Activated CD4-positive, alpha-beta memory T cell treated with anti-CD3 and anti-CD28 coated beads for 36 hours (primary cell): ENCODE results near the gene BAX. TPM values are rescaled to one million over a fixed set of nuclear protein-coding genes. Genes with fewer than 3 reads are reported as not detected.

Experiments
- CTCF ChIA-PET: fragments of 350-600 bp; sonication (Branson Sonifier 250); formaldehyde crosslinking; loops from one replicate; lab custom pipeline; 2021; ENCODE audit warnings: antibody characterized with exemption, inconsistent platforms; lab: Charles Lee
- POLR2A ChIA-PET: fragments of 350-600 bp; sonication (Branson Sonifier 250); formaldehyde crosslinking; loops from one replicate; lab custom pipeline; 2021; ENCODE audit warnings: antibody characterized with exemption; lab: Charles Lee
- DNase-seq: peaks from one replicate; pipeline ENCODE4 v3.0.0-alpha.2; 2020
- H3K27ac Mint-ChIP-seq: one replicate; pipeline ENCODE4 v1.8.0; 2021; ENCODE audit warnings: mixed read lengths
- H3K27me3 Mint-ChIP-seq: one replicate; pipeline ENCODE4 v1.8.0; 2021; ENCODE audit warnings: mixed read lengths
- H3K36me3 Mint-ChIP-seq: one replicate; pipeline ENCODE4 v1.8.0; 2021; ENCODE audit warnings: mixed read lengths
- H3K4me1 Mint-ChIP-seq: one replicate; pipeline ENCODE4 v1.8.0; 2021; ENCODE audit warnings: low read depth, mixed read lengths
- H3K4me3 Mint-ChIP-seq: one replicate; pipeline ENCODE4 v1.8.0; 2021; ENCODE audit warnings: mild to moderate bottlenecking, mixed read lengths
- H3K9me3 Mint-ChIP-seq: one replicate; pipeline ENCODE4 v1.8.0; 2021; ENCODE audit warnings: mixed read lengths
- intact Hi-C: fragments of 100-400 bp; cut with micrococcal nuclease; formaldehyde crosslinking; loops from one replicate; pipeline ENCODE4 v1.15.1; 2023
- total RNA-seq, 2 experiments: library from RNA; stranded (reverse); gene quantifications; one replicate each; pipeline ENCODE4 v1.2.3, GENCODE V29; 2021

Gene BAX
- total RNA-seq, 2 experiments from 2014 or later: 173 to 181 TPM

DNA sequence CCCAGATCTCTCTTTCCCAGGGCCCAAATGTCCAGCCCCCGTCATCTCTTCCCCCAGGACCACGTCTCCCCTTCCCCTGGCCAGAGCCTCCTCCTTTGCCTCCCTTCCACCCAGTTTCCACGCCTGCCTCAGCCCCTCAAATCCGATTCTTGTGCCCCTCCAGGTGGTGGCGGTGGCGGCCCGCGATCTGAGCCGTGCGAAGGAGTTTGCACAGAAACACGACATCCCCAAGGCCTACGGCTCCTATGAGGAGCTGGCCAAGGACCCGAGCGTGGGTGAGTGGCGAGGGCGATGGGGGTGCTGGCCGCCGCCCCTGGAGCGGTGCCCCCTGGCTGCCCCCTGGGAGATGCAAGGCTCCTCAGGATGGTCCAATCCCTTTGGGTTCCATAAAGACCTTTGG is 19.8 kb upstream of the BAX start:
- Mint-ChIP-seq H3K27ac (no peak overlapping the region), H3K4me1 (peaks cover 10% of the 10 kb centered on the region), H3K27me3 (no peaks in the 10 kb centered on the region), H3K36me3 (no peaks in the 10 kb centered on the region), H3K4me3 (no peak overlapping the region), H3K9me3 (no peaks in the 10 kb centered on the region)
- no peak for DNase-seq
- intact Hi-C loops: no loop called here
- POLR2A ChIA-PET: no interaction called here
- CTCF ChIA-PET: no interaction called here

DNA sequence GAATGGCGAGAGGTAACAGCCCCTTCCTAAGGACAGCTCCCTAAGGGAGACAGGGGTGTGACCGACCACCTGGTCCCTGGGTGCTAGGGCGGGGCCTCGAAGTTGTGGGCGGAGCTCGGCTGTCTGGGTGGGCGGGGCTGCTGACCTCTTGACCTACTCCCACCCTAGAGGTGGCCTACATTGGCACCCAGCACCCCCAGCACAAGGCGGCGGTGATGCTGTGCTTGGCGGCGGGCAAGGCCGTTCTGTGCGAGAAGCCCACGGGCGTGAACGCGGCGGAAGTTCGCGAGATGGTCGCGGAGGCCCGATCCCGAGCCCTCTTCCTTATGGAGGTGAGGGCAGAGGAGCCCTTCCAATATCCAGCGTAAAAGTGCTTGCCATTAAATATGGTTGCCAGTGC is 18.8 kb upstream of the BAX start:
- no peak for DNase-seq
- intact Hi-C loops: no loop called here
- Mint-ChIP-seq H3K27ac (no peak overlapping the region), H3K4me3 (no peak overlapping the region), H3K36me3 (peaks cover under 1% of the 10 kb centered on the region), H3K4me1 (peaks cover 10% of the 10 kb centered on the region), H3K27me3 (no peaks in the 10 kb centered on the region), H3K9me3 (peaks cover under 1% of the 10 kb centered on the region)
- CTCF ChIA-PET: no interaction called here
- POLR2A ChIA-PET: no interaction called here

DNA sequence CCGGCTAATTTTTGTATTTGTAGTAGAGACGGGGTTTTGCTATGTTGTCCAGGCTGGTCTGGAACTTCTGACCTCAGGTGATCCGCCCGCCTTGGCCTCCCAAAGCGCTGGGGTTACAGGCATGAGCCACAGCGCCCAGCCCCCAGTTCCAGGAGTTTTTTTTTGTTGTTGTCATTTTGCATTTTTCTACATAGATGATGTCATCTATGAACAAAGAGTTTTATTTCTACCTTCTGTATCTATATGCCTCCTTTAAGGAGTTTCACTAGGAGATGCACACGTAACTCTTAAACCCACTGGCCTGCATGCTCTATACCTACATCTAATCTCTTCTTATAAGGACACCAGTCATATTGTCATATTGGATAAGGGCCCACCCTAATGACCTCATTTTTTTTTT is 16.4 kb upstream of the BAX start:
- ChIA-PET POLR2A (no interaction called here), CTCF (no interaction called here)
- Mint-ChIP-seq H3K36me3 (peaks cover 2% of the 10 kb centered on the region), H3K27ac (no peak overlapping the region), H3K9me3 (peaks cover 4% of the 10 kb centered on the region), H3K4me3 (no peak overlapping the region), H3K4me1 (peaks cover 9% of the 10 kb centered on the region), H3K27me3 (no peaks in the 10 kb centered on the region)
- intact Hi-C loops: no loop called here
- DNase-seq: no peak

DNA sequence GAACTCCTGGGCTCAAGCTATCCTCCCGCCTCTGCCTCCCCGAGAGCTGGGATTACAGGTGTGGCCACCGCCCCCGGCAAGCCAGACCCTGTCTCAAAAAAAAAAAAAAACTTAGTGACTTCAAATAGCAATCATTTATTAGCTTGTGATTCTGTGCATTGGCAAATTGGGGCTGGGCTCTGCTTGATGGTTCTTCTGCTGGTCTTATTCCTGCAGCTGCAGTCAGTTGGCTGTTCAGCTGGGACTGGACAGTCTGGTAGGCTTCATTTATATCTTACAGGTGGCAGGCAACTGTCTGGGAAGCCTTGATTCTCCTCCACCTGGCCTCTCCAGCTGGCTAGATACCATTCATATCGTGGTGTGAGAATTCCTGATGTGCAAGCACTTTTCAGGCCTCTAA is 13.8 kb upstream of the BAX start:
- Mint-ChIP-seq H3K4me1 (no peaks in the 10 kb centered on the region), H3K27me3 (no peaks in the 10 kb centered on the region), H3K9me3 (peaks cover 4% of the 10 kb centered on the region), H3K36me3 (peaks cover 2% of the 10 kb centered on the region), H3K4me3 (no peak overlapping the region), H3K27ac (no peak overlapping the region)
- no peak for DNase-seq
- ChIA-PET POLR2A (no interaction called here), CTCF (interaction anchor here (0.6 to 1.9 kb wide), 2 partner anchors 29 to 153 kb away, joined by 3 to 9 read pairs; no protein-coding TSS in a partner anchor)
- intact Hi-C loops: no loop called here

DNA sequence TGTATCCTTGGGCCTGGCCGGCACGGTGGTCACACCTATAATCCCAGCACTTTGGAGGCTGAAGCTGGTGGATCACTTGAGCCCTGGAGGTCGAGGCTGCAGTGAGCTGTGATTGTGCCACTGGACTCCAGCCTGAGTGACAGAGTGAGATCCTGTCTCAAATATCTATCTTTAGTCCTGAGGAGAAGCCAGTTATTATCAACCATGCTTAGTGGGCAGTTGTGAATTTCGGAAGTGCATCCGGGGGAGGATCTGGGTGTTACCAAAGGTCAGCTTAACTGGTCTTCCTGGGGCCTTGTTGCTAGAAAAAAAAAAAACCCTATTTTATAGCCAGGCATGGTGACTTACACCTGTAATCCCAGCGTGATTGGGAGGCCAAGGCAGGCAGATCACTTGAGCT is 11.6 kb upstream of the BAX start:
- intact Hi-C loops: no loop called here
- Mint-ChIP-seq H3K27me3 (no peaks in the 10 kb centered on the region), H3K36me3 (peaks cover 2% of the 10 kb centered on the region), H3K9me3 (peaks cover 7% of the 10 kb centered on the region), H3K27ac (no peak overlapping the region), H3K4me3 (no peak overlapping the region), H3K4me1 (no peaks in the 10 kb centered on the region)
- ChIA-PET CTCF (interaction anchor here (1.4 kb wide), 1 partner anchor 56 kb away, joined by 4 read pairs; no protein-coding TSS in a partner anchor), POLR2A (no interaction called here)
- DNase-seq: no peak

DNA sequence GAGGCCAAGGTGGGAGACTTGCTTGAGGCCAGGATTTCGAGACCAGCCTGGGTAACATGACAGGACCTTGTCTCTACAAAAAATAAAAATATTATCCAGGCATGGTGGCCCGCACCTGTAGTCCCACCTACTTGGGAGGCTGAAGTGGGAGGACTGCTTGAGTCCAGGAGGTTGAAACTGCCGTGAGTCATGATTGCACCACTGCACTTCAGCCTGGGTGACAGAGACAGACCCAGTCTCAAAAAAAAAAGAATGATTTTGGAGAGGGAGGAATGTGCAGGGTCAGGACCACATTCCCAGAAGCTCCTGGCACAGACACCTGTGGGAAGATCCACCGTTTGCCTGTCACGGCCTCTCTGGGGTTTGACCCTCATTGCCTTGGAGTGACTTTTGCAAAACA is 9.3 kb upstream of the BAX start:
- POLR2A ChIA-PET: no interaction called here
- Mint-ChIP-seq H3K4me3 (no peak overlapping the region), H3K27ac (no peak overlapping the region), H3K4me1 (no peaks in the 10 kb centered on the region), H3K27me3 (no peaks in the 10 kb centered on the region), H3K9me3 (peaks cover 9% of the 10 kb centered on the region), H3K36me3 (peaks cover 4% of the 10 kb centered on the region)
- DNase-seq: no peak
- CTCF ChIA-PET: no interaction called here
- intact Hi-C loops: no loop called here

DNA sequence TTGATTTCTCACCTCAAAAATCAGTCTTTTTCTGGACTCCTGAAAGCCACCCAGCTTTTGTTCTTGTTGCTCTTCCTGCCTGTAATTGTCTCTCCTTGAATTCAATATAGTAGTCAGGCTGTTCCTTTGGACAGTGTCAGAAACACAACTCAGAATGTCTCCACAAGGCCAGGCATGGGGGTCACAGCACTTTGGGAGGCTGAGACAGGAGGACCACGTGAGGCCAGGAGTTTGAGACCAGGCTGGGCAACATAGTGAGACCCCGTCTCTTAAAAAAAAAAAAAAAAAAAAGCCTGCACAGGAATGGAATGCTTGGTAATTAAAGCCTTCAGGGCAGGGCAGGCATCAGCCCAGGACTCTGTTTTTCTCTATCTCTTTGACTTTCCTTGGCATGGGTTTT is 8.9 kb upstream of the BAX start:
- Mint-ChIP-seq H3K27ac (no peak overlapping the region), H3K4me3 (no peak overlapping the region), H3K36me3 (peaks cover 4% of the 10 kb centered on the region), H3K9me3 (peaks cover 9% of the 10 kb centered on the region), H3K27me3 (no peaks in the 10 kb centered on the region), H3K4me1 (no peaks in the 10 kb centered on the region)
- POLR2A ChIA-PET: no interaction called here
- intact Hi-C loops: no loop called here
- no peak for DNase-seq
- CTCF ChIA-PET: no interaction called here

DNA sequence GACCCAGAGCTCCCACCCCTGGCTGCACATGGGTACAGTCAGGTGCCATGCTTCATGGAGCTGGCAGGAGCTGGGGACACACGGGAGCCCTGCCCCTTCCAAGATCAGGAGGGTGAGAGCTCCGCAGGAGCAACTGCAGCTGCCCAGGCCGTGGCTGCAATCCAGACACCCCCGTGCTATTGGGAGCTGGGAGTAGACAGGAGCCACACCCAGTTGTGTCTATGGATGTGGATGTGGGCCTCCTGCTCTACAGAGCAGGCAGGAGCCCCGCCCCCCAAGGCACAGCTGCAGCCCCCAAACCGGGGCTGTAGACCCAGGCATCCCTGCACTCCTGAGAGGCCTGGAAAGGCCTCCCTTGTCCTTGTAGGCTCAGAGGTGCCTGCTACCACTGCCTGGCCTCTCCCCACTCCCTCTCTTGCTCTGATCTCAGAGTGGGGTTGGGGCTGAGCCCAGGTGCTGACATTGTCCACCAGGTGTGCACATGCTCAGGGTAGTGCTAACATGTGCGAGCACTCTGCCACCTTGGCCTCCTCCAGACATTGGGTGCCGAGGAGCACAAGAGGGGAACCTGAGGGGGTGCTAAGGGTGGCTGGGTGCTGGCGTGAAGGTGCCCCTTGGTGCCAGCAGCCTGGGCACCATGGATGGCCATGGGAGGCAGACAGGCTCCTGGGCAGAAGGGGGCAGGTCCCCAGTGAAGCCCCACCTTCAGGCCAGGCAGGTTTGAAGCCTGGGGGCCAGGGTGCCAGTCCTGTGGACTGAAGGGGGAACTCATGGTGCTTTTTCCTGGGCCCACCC is 8.0 kb upstream of the BAX start:
- H3K36me3 Mint-ChIP-seq: peaks cover 1% of the 10 kb centered on the region
- no peaks in the 10 kb centered on the region for H3K4me1 Mint-ChIP-seq
- peaks cover 5% of the 10 kb centered on the region for H3K9me3 Mint-ChIP-seq
- H3K27ac Mint-ChIP-seq: no peak overlapping the region
- CTCF ChIA-PET: no interaction called here
- no peaks in the 10 kb centered on the region for H3K27me3 Mint-ChIP-seq
- no peak for DNase-seq
- H3K4me3 Mint-ChIP-seq: no peak overlapping the region
- intact Hi-C loops: no loop called here
- POLR2A ChIA-PET: no interaction called here

DNA sequence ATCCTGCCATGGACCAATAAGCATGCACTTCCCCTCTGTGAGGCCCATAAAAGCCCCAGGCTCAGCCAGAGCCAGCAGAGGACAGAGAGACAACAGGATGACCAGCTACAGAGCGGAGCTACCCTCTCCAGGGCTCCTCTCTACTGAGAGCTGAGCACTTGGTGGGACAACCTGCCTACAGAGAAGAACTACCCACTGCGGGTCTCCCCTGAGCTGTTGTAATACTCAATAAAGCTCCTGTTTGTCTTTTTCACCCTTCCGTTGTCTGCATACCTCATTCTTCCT is 7.5 kb upstream of the BAX start:
- H3K4me1 Mint-ChIP-seq: no peaks in the 10 kb centered on the region
- no peak overlapping the region for H3K4me3 Mint-ChIP-seq
- H3K9me3 Mint-ChIP-seq: peaks cover 5% of the 10 kb centered on the region
- no peak for DNase-seq
- H3K27me3 Mint-ChIP-seq: no peaks in the 10 kb centered on the region
- CTCF ChIA-PET: no interaction called here
- POLR2A ChIA-PET: no interaction called here
- H3K27ac Mint-ChIP-seq: no peak overlapping the region
- H3K36me3 Mint-ChIP-seq: peaks cover 1% of the 10 kb centered on the region
- intact Hi-C loops: no loop called here

DNA sequence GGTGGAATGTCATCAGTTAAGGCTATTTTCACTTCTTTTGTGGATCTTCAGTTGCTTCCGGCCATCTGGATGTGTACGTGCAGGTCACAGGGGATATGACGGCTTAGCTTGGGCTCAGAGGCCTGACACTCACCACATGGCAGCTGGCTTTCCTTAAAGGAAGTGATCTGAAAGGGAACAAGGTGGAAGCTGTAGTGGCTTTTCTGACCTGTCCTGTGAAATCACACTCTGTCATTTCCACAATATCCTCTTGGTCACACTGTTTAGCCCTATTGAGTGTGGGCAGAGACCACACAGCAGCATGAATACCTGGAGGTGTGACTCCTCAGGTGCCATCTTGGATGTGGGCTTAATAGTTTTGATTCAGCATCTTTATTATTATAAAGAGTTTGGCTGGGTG is 4.5 kb upstream of the BAX start:
- intact Hi-C loops: no loop called here
- DNase-seq: no peak
- H3K27me3 Mint-ChIP-seq: no peaks in the 10 kb centered on the region
- no peak overlapping the region for H3K4me3 Mint-ChIP-seq
- POLR2A ChIA-PET: no interaction called here
- H3K4me1 Mint-ChIP-seq: peaks cover 3% of the 10 kb centered on the region
- H3K27ac Mint-ChIP-seq: no peak overlapping the region
- peaks cover 5% of the 10 kb centered on the region for H3K9me3 Mint-ChIP-seq
- peaks cover 4% of the 10 kb centered on the region for H3K36me3 Mint-ChIP-seq
- CTCF ChIA-PET: interaction anchor here (1.8 kb wide), 1 partner anchor 20 kb away, joined by 5 read pairs; no protein-coding TSS in a partner anchor

DNA sequence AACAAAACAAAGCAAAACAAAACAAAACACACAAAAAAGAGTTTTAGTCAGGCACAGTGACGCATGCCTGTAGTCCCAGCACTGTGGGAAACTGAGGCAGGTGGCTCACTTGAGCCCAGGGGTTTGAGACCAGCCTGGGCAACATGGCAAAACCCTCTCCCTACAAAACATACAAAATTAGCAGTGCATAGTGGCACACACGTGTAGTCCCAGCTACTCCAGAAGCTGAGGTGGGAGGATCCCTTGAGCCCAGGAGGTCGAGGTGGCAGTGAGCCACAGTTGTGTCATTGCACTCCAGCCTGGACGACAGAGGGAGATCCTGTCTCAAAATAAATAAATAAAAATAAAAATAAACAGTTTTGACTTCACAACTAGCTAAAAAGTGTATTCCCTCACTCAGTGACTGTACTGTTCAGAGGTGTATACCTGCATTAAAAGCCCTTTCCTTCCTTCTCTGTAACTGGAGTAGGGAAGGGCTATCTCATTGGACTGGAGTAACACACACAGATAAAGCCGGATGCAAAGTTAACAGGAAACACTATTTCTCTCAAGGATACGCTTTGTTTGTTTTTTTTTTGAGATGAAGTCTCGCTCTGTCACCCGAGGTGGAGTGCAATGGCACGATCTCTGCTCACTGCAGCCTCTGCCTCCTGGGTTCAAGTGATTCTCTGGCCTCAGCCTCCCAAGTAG is 3.7 kb upstream of the BAX start:
- Mint-ChIP-seq H3K27ac (no peak overlapping the region), H3K9me3 (peaks cover 5% of the 10 kb centered on the region), H3K36me3 (peaks cover 12% of the 10 kb centered on the region), H3K27me3 (no peaks in the 10 kb centered on the region), H3K4me3 (no peak overlapping the region), H3K4me1 (peaks cover 11% of the 10 kb centered on the region)
- POLR2A ChIA-PET: no interaction called here
- CTCF ChIA-PET: interaction anchor here (1.1 kb wide), 1 partner anchor 109 kb away, joined by 6 read pairs; no protein-coding TSS in a partner anchor
- intact Hi-C loops: no loop called here
- DNase-seq: no peak

DNA sequence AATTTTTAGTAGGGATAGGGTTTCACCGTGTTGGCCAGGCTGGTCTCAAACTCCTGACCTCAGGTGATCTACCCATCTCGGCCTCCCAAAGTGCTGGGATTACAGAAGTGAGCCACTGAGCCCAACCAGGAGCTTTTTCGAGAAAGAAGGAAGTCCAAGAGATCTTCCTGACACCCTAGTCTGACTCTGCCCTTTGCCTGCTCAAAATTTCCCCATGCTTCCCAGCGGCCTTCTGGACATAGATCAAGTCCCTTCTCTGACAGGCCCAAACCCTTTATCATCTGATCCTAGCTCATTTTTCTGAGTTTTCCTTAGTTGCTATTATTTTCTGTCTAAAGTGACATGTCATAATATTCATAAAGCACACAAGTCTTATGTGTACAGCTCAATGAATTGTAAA is 1.5 kb upstream of the BAX start:
- H3K4me3 Mint-ChIP-seq: no peak overlapping the region
- POLR2A ChIA-PET: no interaction called here
- H3K4me1 Mint-ChIP-seq: peaks cover 25% of the 10 kb centered on the region
- H3K27me3 Mint-ChIP-seq: no peaks in the 10 kb centered on the region
- intact Hi-C loops: no loop called here
- CTCF ChIA-PET: interaction anchor here (0.6 to 3.1 kb wide), 2 partner anchors 19 to 144 kb away, joined by 3 to 25 read pairs; no protein-coding TSS in a partner anchor
- DNase-seq: no peak
- no peak overlapping the region for H3K27ac Mint-ChIP-seq
- H3K9me3 Mint-ChIP-seq: peaks cover 1% of the 10 kb centered on the region
- H3K36me3 Mint-ChIP-seq: peaks cover 26% of the 10 kb centered on the region
